ELF-1 (cell line): ENCODE results near the gene MT1X.
"Not testable (repeated sequence)": the region's sequence is repeated elsewhere in the genome, so short reads cannot be mapped to it uniquely, and the experiment has no call there.

Experiments used
- DNase-seq: peaks from one replicate; pipeline ENCODE4 v3.0.0-alpha.2; 2016; ENCODE audit warnings: low read depth, low spot score

Gene MT1X

DNA sequence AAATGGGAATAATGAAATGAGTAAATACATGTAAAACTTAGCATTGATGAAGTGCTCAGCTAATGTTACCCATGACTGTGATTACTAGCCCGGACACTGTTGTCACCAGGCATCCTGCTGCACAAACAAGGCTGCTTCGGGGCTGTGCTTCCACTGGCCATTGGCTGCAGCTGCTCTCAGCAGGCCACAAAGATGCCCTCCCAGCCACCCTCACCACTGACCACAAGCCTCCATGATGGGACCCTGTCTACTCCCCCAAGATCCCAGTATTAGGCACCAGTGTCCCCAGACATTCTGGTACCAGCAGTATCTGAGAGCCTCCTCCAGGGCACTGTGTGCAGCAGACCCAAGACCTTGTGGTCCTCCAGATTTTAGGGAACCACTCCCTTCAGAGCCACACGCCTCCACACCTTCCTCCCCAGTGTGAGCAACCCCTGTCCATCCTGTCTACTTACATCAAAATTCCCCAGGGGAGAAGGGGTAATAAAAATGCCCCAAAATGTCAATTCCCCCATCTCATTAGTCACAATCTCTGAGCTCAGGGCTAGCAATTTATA is 28.0 kb downstream of the MT1X start:
- no peak for DNase-seq

DNA sequence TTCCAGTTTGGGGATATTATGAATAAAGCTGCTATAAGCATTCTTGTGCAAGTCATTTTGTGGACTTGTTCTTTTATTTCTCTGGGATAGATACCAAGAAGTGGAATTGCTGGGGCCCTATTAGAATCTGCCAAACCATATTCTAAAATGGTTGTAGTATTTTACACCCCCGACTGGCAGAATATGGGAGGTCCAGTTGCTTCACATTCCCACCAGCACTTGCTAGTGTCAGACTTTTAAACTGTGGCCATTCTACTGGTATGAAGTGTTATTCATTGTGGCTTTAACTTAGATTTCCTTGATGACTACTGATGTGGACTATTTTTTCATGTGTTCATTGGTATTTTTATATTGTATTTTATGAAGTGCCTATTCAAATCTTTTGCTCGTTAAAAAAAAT is 29.6 kb downstream of the MT1X start:
- DNase-seq: no peak

DNA sequence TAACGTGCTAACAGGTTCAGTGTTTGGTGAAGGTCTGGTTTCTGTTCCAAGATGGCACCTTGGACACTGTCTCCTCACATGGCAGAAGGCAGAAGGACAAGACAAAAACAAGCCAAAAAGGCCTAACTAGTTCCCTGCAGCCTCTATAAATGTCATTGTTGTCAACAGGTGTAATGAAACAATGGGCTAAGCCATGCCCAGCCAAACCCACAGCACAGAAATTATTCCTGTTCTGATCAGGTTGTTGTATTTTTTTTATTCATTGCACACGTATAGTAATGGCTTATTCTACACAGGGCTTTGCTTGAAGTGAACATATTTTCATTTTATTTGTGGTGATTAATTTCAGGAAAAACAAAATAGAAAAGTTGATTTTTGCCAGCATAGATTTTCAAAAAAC is 31.5 kb downstream of the MT1X start:
- DNase-seq: no peak

DNA sequence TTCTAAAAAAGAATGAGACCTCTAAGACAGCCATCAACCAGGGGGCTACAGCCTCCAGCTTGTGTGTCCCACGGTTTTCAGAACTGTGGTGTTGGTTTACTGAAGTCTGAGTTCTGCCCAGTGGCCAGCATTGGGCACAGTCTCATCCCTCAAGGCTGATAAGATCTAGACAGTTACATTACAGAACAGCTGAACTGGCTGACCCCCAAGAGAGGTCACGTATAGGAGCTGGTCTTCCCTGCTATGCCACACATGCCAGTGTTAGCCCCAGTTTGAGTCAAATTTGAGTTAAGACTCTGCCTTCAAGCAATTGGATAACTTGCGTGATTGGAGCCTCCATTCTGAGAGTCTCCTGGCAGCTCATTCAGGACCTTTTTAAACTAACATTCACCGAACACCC is 32.9 kb downstream of the MT1X start:
- peak; percentile 15 for DNase-seq

DNA sequence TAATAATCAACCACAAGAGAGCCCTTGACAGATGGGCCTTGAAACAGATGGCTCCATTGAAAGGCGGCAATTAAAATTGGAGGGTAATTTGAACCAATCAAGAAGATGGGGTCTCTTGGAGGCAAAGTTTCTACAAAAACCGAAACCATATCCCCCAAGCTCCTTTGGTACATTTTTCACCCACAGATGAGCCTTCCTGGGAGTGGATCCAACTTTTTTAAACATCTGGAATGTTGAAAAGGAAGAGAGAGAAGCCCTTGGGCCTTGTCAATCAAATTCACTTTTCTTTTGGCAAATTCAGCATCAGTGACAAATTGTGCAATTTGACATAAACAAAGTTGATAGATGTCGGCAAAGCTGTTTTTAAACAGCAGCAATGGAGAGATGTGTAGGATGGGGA is 34.5 kb downstream of the MT1X start:
- DNase-seq: no peak

DNA sequence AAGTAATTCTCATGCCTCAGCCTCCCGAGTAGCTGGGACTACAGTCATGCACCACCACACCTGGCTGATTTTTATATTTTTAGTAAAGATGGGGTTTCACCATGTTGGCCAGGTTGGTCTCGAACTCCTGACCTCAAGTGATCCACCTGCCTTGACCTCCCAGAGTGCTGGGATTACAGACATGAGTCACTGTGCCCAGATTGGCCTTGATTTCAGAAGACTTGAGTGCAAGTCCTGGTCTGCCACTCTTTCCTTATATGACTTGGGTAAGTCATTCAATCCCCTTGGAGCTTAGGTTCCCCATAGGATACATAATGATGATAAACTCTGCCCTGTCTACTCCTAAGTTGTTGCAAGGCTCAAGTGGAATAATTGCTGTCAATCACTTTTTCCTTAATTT is 35.3 kb downstream of the MT1X start:
- not testable (repeated sequence) for DNase-seq

GRCh38 chr16:56722200-56722842 is 40.1 kb downstream of the MT1X start:
- no peak for DNase-seq

DNA sequence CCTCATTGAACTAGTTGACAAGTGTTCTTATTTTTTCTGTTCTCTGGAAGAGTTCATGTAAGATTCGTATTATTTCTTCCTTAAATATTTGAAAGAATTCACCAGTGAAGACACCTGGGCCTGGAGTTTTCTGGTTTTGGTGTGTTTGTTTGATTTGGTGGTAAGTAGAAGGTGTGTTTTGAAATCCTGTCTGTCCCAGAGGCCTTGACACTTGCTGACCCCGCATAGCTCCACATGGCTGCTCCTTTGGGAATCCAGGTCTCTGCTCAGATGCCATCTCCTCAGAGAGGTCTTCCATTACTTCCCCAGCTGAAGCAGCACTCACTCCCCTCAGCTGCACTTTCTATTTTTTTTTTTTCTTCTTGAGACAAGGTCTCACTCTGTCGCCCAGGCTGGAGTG is 41.9 kb downstream of the MT1X start:
- no peak for DNase-seq

GRCh38 chr16:56726283-56726682 is 44.0 kb downstream of the MT1X start:
- no peak for DNase-seq

DNA sequence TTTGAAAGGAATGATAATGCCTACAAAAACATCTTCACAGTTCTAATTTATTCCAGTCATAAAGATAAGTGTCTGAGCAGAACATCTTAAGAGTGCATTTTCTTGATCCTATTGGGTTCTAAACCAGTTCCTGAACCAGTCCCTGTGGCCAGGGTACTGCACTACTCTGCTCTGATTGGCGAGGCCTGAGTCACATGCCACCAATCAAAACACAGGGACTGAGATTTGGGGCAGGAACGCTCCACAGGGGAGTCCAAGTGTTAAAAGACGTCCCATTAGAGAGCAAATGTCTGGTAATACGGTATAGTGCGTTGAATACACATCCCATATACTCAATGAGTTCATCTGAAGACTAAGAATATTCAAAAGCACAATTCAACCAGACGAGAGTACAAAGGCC is 44.7 kb downstream of the MT1X start:
- DNase-seq: no peak

GRCh38 chr16:56728027-56728426 is 45.8 kb downstream of the MT1X start:
- no peak for DNase-seq

DNA sequence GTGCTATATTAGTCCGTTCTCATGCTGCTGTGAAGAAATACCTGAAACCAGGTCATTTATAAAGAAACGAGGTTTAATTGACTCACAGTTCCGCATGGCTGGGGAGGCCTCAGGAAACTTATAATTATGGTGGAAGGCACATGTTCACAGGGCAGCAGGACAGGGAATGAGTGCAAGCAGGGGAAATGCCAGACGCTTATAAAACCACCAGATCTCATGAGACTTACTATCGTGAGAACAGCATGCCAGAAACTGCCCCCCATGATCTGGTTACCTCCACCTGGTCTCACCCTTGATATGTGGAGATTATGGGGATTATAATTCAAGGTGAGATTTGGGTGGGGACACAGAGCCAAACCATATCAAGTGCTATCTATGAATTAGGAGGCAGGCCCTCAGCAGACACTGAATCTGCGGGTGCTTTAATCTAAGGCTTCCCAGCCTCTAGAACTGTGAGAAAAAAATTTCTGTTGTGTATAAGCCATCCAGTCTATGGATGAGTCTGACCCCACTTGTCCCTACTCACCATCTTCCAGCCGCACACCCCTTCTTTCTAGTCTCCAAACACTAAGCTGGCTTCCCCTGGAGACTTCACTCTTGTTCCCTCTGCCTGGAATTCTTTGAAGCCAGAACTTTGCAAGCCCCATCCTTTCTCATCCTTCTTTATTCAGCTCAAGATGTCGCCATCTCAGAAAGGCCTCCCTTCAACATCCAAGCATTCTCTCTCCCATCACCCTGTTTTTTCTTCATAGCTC is 46.9 kb downstream of the MT1X start:
- DNase-seq: no peak

DNA sequence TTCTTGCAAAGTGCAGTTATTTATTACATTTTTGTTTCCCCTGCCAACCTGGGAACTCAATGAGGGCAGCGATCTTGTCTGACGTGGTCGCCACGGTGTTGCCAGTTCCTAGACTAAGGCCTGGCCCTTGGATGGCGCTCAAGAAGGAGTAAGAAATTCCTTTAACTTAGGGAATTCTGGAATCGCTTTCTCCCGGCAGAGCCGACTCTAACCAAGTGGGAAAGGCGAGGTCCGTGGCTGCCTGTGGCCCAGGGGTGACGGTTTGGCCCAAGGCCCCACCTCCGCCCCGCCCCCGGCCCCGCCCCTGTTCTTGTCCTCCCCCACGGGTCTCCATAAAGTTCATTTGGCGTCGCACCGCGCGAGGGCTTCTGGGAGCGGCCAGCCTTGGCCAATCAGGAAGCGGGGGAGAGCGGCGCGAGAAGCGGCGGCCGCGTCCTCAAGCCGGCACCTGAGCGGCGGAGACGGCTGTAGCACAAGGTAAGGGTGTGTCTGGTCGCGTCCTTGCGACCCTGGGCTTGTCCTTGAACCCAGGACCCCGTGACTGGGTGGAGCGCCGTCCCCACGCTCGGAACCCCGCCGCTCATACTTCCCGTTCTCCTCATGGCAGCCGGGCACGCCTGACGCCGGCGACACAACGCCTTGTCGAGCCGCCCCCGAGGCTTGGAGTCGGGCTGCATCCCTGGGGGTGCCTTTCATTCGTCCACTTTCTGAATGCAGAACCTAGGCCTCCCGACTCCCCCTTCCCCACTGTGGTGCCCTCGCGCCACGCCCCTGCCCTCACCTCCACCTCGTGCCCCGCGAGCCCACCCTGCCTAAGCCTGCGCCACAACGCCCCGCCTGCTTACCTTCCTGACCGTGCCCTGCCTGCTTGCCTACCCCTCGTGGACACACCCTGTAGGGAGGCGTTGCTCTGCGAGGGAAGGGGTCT is 47.7 kb downstream of the MT1X start, which contains the start of gene NUP93:
NUP93 (plus strand) TSS at position 395 of the 928 bp plus-strand sequence. CDS start 18,119 bp downstream, outside the sequence.
- DNase-seq: peak; percentile 87

DNA sequence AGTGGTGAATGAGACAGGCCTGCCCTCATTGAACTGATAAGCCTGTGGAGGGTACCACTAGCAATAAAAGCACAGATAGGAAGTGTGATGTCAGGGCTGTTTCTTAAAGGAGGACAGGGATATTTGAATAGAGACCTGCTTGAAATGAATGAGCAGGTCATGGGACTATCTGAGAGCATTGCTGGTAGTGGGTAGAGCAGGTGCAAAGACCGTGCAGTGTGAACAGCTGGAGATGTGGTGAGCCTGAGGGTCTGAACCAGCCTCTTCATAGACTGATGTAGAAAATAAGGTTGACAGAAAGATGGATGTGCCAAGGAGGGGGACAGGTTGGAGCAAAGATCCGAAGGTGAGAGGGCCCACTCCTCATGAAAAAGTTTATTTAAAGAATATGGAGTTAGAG is 50.1 kb downstream of the MT1X start:
- no peak for DNase-seq

GRCh38 chr16:56732832-56733231 is 50.6 kb downstream of the MT1X start:
- DNase-seq: no peak
